DMS153 treated with DMSO at 0.1 percent for 48 hours (cell line): ENCODE measurements around the gene RAB11FIP4.

Experiments used
- DNase-seq: peaks from one replicate; lab custom pipeline; 2025; ENCODE audit not compliant: unreplicated experiment; lab: John Stamatoyannopoulos, UW

RAB11FIP4 gene

GRCh38 chr17:31518478-31518877 is 127.0 kb downstream of the RAB11FIP4 start:
- DNase-seq, result no peak

- DNase-seq, result no peak
These were observed 130.3 kb downstream of the RAB11FIP4 start for GRCh38 chr17:31521632-31522283.

- DNase-seq, result no peak
These were observed 130.9 kb downstream of the RAB11FIP4 start for GRCh38 chr17:31522284-31522931.

DNA sequence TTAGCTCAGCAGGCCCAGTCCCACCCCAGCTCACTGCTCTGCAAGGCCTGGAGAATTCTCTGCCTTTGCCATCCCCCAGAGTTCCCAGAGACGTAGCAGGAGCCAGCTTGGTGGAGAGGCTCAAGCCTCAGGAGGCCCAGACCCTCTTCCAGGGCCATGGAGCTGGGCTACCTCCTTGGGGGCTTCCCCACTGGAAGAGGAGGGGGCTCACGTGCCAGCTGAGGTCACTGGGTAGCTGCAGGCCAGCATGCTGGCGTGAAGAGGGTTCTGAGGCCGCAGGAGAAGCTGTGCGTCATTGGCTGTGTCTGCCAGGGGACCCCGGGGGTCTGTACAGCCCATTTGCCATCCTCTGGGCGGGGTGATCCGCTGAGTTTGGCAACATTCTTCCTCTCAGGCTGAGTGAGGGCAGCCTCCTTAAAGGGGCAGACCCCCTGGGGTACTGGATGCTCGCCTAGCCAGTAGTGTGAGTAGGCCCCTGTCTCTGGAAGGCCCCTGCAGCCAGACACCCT is 131.6 kb downstream of the RAB11FIP4 start:
- no peak for DNase-seq

GRCh38 chr17:31523862-31524730 is 132.6 kb downstream of the RAB11FIP4 start:
- no peak for DNase-seq

DNA sequence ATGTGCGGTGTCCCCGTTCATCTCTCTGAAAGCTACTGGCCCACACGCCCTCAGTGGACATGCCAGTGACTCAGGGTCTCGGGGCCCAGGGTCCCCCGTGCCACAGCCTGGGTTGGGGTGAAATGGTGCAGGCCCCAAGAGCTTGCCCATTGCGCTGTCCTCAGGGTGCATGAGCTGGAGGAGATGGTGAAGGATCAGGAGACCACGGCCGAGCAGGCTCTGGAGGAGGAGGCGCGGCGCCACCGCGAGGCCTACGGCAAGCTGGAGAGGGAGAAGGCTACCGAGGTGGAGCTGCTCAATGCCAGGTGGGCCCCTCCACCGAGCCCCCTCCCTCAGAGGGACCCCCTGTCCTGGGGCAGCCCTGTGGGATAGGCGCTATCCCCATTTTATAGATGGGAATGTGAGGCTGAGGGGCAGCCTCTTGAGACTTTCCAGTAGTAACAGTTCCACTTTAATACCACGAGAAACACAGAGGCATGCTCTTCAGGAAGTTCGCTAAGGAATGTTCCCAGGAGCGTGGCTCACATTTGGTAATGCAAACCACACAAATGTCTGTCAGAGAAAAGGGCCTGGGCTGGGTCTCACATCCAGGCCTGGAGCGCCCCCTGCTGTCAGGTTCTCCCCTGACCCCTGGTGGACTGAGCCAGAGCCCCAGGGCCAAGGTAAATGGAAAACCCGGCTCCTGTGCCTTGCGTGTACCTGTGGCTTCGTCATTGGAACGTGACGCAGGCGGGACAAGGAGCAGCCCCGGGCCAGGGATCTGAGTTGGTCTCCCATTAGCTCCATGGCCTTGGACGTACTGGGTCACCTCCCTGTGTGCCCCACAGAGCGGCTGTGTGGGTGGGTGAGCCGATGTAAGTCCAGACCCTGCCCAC is 133.7 kb downstream of the RAB11FIP4 start:
- no peak for DNase-seq

DNA sequence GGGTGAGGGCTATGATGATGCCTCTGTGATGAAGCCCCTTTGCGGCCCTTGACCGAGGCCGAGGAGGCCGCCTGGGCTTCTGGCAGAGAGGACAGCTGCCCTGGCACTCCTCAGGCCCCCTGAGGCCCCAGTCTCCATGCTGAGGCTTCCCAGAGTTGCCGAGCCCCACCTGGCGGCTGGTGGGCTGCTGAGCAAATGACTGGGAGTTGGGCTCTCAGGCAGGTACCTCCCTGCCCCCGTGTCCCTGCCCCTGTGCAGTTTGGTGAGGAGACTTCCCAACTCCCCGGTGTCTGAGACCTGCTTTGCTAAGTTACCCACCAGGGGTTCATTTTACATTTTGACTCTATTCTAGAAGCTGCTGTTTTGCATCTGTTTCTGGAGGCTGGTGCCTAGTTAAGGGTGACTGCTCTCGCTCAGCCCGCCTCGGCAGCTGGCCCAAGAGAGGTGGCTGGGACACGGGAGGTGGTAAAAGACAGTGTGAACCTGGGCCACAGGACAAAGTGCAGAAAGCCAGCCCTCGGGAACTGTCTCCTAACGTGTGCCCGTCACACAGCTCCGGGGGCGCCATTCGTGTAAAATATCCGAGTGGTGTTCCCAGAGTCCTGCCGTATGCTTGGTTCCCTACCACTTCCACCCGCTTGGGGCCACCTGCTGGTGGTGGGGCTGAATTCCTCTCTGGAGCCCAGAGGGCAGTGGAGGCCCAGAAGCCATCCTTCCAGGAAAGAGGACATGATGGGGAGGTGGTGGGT is 134.5 kb downstream of the RAB11FIP4 start:
- no peak for DNase-seq

DNA sequence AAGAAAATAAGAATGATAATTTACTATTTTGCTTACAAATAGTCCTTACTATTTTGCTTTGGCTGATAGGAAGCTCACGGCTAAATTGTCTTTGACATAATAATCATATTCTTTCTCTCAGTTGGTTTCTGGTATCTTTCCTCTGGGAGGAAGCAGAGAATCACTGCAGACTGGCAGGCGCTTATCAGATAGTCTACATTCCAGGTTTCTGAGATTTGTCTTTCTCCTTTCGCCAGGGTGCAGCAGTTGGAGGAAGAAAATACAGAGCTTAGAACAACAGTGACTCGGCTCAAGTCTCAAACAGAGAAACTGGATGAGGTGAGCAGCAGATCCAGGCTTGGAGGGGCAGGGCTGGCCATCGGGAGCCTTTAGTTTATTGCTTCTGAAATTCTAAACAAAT is 136.1 kb downstream of the RAB11FIP4 start:
- DNase-seq, result no peak

DNA sequence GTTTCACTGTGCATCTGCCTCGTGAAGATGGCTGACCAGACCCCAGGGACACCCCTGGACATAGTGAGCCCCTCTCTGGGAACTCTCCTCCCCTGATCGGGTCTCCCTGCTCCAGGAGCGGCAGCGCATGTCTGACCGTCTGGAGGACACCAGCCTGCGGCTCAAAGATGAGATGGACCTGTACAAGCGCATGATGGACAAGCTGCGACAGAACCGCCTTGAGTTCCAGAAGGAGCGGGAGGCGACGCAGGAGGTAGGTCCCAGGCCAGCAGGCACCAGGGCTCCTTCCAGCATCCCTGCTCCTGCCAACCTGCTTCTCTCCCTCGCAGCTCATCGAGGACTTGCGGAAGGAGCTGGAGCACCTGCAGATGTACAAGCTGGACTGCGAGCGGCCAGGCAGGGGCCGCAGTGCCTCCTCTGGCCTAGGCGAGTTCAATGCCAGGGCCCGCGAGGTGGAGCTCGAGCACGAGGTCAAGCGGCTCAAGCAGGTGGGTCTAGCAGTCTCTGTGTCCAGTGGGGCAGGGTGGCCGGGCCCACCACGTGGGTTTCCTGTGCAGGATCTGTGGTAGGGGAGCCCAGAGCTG is 136.9 kb downstream of the RAB11FIP4 start:
- no peak for DNase-seq

DNA sequence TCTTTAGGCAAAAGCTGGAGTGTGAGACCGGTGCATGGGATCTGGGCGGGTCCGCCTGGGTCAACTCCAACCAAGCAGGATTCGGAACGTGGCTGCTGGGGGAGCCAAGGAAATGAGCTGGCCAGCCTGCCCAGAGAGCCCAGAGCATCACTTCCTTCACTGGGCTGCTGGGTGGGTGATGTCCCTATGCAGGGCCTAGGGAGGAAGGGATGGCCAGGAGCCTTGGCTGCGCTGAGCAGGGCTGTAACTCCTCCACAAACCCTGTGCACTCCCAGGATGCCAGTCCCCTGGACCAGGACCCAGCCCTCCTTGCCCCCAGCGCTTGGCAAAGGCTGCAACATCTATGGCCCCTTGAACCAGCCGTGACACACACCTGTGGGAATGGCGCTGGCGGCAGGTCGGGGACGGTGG is 138.4 kb downstream of the RAB11FIP4 start:
- DNase-seq, result no peak

GRCh38 chr17:31530391-31530985 is 139.0 kb downstream of the RAB11FIP4 start:
- no peak for DNase-seq

DNA sequence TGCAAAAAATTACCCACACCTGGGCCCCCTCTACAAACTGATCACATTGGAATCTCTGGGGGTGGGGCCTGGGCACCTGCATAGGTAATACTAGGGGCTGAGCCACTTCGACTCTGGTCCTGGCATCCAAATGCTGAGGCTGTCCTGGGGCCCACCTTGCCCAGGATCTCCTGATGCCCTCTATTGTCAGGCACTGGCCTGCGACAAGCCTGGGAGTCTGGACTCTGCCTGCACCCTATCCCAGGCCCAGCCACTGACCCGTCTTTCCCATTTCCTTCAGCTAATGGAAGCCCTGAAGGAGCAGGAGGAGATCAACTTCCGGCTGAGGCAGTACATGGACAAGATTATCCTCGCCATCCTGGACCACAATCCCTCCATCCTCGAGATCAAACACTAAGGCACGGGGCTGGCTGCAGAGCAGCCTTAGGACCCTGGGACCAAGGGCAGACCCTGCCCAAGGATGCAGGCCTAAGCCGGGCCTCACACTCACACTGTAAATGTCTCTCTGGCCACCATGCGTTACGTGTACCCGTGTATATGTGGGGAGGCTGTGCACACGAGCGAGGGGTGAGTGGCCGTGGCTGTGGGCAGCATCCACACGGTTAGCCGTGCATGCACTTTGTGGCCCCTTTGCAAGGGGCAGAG is 140.0 kb downstream of the RAB11FIP4 start:
- DNase-seq, result no peak

DNA sequence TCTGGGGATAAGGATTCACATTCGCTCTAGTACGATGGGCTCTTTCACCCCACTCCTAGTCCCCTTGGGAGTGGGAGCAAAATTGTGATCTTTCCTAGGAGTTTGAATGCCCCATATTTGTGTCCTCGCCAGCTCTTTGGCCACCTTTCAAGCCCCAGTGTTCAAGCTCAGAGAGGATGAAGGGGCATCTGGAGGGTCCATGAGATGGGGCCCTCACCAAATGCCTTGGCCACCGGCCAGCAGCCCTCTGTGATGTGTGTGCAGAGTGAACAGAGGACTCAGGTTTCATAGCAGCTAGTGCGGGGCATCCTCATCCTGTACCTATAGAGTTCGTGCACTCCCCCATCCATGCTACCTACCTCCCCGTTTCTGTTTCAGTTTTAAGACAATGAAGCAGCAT is 140.6 kb downstream of the RAB11FIP4 start:
- no peak for DNase-seq

DNA sequence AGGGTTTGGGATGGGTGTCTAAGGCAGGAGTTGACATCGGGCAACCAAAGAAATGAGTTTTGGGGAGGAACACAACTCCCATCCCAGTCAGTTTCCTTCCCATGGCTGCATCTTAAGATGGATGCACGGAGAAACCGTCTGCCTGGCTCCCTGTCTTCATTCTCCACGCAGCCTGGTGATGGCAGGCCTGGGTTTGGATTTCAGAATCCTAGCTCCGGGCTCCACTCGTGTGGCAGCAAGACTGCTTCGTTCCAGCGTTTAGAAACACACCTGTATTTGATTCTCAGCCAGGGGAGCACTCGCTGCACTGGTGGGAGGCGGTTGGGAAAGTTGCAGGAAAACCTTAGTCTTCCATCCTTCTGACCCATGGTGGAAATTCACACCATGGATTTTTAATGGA is 141.1 kb downstream of the RAB11FIP4 start:
- no peak for DNase-seq

DNA sequence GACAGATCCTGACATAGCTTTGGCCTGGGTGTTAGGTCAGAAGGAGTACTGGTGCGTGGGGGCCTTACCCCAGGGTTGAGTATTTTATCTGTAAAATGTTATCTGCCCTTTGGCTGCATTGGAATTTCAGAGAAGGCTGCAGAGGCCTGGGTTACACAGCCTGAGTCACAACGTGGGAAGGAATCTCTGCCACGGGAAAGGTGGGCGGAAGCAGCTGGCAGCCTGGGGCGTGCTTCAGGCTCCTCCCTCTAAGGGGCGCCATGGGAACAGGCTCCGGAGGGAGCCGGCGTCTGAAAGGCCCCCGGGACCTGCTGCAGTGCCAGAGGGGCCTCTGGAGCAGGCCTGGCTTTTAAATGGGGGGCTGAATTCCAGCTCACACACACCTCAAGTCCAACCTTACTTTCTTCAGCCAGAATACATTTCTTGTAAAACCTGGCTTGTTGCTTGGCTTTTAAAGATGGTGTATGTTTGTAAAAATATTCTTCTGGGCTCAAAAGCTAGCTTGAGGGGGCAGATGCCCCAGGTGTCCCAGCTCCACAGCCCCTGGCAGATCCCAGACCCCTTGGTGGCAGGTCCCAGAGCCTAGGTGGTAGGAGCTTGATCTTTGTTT is 142.2 kb downstream of the RAB11FIP4 start:
- no peak for DNase-seq

GRCh38 chr17:31534223-31534888 is 142.9 kb downstream of the RAB11FIP4 start:
- DNase-seq, result no peak

DNA sequence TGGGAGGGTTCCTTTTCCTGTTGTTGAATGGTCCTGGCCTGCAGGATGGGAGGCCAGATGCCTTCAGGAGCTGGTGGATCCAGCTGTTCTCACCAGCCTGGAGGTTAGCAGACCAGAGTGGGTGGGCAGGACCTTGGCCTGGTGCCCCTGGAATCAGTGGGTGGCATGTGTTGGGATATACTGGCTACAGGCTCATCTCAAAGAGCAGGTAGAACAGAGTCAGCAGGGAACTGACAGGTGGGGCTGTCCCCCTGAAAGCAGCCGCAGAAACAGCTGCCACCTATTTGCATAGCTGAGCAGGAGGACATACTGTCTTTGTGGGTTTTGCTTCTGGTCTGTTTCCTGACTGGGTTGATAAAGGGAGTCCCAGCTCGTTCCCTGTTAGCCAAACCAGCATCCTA is 144.1 kb downstream of the RAB11FIP4 start:
- no peak for DNase-seq

GRCh38 chr17:31536451-31536850 is 145.0 kb downstream of the RAB11FIP4 start:
- DNase-seq, result no peak
